Measurements from ENCODE around the gene QDPR. TPM values are rescaled to one million over a fixed set of nuclear protein-coding genes. Genes with fewer than 3 reads are reported as not detected.
"Not testable (repeated sequence)": the region's sequence is repeated elsewhere in the genome, so short reads cannot be mapped to it uniquely, and the experiment has no call there.

QDPR gene
- total RNA-seq, 2 donors from 2014 or later = 11.4 to 18.9 TPM

- no peak for TF ChIP-seq CTCF (IDR thresholded peaks at IDR 0.05)
- TF ChIP-seq POLR2A (IDR thresholded peaks at IDR 0.05) = no peak
- no peak for TF ChIP-seq POLR2AphosphoS5 (IDR thresholded peaks at IDR 0.05)
- DNase-seq (ENCODE audit: low spot score) = no peak
- H3K27ac ChIP-seq = no peak overlapping the region
These were observed 61.6 kb downstream of the QDPR start for GRCh38 chr4:17450269-17450804.

GRCh38 chr4:17448689-17449088 lies 63.2 kb downstream of the QDPR start:
- intact Hi-C loops (cut with DNase I) = no loop called here
- WGBS = 46% methylated on average over 3 of the region's 3 CpGs

More at GRCh38 chr4:17450269-17450804, 61.6 kb downstream of the QDPR start:
- intact Hi-C loops (cut with DNase I) = no loop called here
- Histone ChIP-seq H3K4me3 (no peak overlapping the region), H3K9me3 (no peaks in the 10 kb centered on the region), H3K4me1 (replicated peaks) (no peaks in the 10 kb centered on the region), H3K27me3 (replicated peaks; ENCODE audit: insufficient read depth) (no peaks in the 10 kb centered on the region), H3K36me3 (no peaks in the 10 kb centered on the region)
- WGBS = 23% methylated on average over 1 of the region's 1 CpG

GRCh38 chr4:17447675-17448298 lies 64.1 kb downstream of the QDPR start:
- Histone ChIP-seq H3K9me3 (no peaks in the 10 kb centered on the region), H3K4me1 (replicated peaks) (no peaks in the 10 kb centered on the region), H3K4me3 (no peak overlapping the region), H3K27me3 (replicated peaks; ENCODE audit: insufficient read depth) (no peaks in the 10 kb centered on the region), H3K27ac (no peak overlapping the region), H3K36me3 (no peaks in the 10 kb centered on the region)
- intact Hi-C loops (cut with DNase I) = loop anchor here (2.0 kb wide), 1 partner anchor 97 kb away; no protein-coding TSS in a partner anchor
- TF ChIP-seq CTCF (IDR thresholded peaks at IDR 0.05) (peak in 3 of 4 experiments; percentile 53 to 62 (median 59)), POLR2A (IDR thresholded peaks at IDR 0.05) (no peak), POLR2AphosphoS5 (IDR thresholded peaks at IDR 0.05) (no peak)
- peak; percentile 36 for DNase-seq (ENCODE audit: low spot score)

More at GRCh38 chr4:17448689-17449088, 63.2 kb downstream of the QDPR start:
- TF ChIP-seq POLR2AphosphoS5 (IDR thresholded peaks at IDR 0.05) (no peak), CTCF (IDR thresholded peaks at IDR 0.05) (no peak), POLR2A (IDR thresholded peaks at IDR 0.05) (no peak)
- Histone ChIP-seq H3K9me3 (no peaks in the 10 kb centered on the region), H3K27me3 (replicated peaks; ENCODE audit: insufficient read depth) (no peaks in the 10 kb centered on the region), H3K4me3 (no peak overlapping the region), H3K27ac (no peak overlapping the region), H3K36me3 (no peaks in the 10 kb centered on the region), H3K4me1 (replicated peaks) (no peaks in the 10 kb centered on the region)
- no peak for DNase-seq (ENCODE audit: low spot score)

- H3K36me3 ChIP-seq = no peaks in the 10 kb centered on the region
- 72% methylated on average over 5 of the region's 5 CpGs for WGBS
- no peaks in the 10 kb centered on the region for H3K27me3 ChIP-seq (replicated peaks; ENCODE audit: insufficient read depth)
- DNase-seq (ENCODE audit: low spot score) = no peak
- H3K27ac ChIP-seq = no peak overlapping the region
- H3K4me3 ChIP-seq = no peak overlapping the region
- intact Hi-C loops (cut with DNase I) = loop anchor here (2.0 kb wide), 1 partner anchor 96 kb away; no protein-coding TSS in a partner anchor
- no peaks in the 10 kb centered on the region for H3K9me3 ChIP-seq
- H3K4me1 ChIP-seq (replicated peaks) = no peaks in the 10 kb centered on the region
- TF ChIP-seq CTCF (IDR thresholded peaks at IDR 0.05) = no peak
- no peak for TF ChIP-seq POLR2A (IDR thresholded peaks at IDR 0.05)
- TF ChIP-seq POLR2AphosphoS5 (IDR thresholded peaks at IDR 0.05) = no peak
These were observed 64.8 kb downstream of the QDPR start for GRCh38 chr4:17447056-17447455.

- intact Hi-C loops (cut with DNase I); H3K4me1 ChIP-seq (replicated peaks): not testable (repeated sequence)
- WGBS = 75% methylated on average over 1 of the region's 1 CpG
These were observed 69.4 kb downstream of the QDPR start for GRCh38 chr4:17442477-17442876.

More at GRCh38 chr4:17442477-17442876, 69.4 kb downstream of the QDPR start:
- not testable (repeated sequence) for DNase-seq (ENCODE audit: low spot score); H3K4me3 ChIP-seq; H3K27me3 ChIP-seq (replicated peaks; ENCODE audit: insufficient read depth); H3K9me3 ChIP-seq; H3K27ac ChIP-seq; H3K36me3 ChIP-seq
